Panc1 (cell line): Measurements from ENCODE around the gene LASP1.

Source experiments
- CTCF ChIP-seq: fragments of 450-650 bp; IDR thresholded peaks from 2 replicates; pipeline ENCODE4 v1.5.1; 2017; ENCODE audit warnings: mild to moderate bottlenecking
- POLR2AphosphoS5 ChIP-seq: IDR thresholded peaks from 2 replicates; pipeline ENCODE4 v1.6.1; 2012; ENCODE audit warnings: mild to moderate bottlenecking, low read depth, low read length, moderate library complexity

DNA sequence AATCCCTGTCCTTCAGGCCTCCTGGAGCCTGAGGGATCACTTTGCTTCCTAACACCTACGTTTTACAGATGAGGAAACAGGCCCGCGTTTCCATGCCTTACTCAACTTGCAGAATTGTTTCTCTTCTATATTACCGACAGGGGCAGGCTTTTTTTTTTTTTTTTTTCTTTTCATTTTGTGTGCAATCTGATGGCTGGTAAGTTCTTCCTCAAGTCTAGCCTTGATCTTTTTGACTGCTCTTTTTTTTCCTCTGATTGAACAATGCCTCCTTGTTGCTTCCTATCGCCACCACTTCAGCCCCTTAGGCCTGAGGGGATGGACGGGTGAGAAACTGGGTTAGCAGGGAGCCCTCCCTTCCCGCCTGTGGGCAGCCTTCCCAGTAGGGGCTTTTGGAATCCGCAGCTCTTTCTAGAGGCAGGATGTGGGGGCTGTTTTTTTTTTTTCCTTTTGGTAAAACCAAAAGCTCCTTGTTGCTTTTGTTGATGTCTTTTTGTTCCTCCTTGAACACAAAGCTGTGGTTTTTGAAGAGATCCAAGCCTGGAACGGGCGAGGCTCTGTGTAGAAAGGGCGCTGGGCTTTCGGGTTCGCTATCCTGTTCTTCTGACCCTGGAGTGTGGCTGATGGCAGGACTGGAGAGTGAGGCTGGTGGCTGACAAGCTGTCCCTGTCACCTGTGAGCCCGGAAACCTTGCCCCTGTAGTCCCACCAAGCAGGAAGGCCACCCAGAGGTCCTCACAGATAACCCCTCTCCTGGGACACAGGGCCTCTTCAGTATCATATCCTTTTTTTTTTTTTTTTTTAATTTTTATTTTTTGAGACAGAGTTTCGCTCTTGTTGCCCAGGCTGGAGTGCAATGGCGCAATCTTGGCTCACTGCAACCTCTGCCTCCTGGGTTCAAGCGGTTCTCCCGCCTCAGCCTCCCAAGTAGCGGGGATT lies 14.0 kb downstream of the LASP1 start:
- TF ChIP-seq CTCF, result no peak
- no peak for TF ChIP-seq POLR2AphosphoS5
